ENCODE data around the gene CALR.

CALR gene

DNA sequence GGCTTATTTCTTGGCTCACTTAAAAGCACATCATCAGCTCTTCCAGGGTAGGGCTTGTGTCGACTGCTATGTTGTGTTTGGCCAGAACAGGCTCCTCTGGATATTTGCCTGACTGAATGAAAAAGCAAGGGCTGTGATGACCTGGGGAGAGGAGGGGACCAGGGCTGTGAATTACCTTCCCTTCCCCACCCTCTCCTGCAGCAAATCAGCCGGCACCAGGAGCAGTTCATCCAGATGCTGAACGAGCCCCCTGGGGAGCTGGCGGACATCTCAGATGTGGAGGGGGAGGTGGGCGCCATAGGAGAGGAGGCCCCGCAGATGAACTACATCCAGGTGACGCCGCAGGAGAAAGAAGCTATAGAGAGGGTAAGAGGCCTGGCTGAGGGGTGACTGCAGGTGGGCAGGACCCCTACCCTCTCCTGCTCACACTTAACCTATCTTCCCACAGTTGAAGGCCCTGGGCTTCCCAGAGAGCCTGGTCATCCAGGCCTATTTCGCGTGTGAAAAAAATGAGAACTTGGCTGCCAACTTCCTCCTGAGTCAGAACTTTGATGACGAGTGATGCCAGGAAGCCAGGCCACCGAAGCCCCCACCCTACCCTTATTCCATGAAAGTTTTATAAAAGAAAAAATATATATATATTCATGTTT, 14.2 kb downstream of the CALR start:
- Histone ChIP-seq H2AFZ (ENCODE audit: low read length) (no peak overlapping the region), H4K20me1 (ENCODE audit: insufficient read depth, low read length) (no peaks in the 10 kb centered on the region), H3K9ac (ENCODE audit: low read length) (no peak overlapping the region), H3K4me2 (ENCODE audit: low read length) (no peak overlapping the region), H3K27ac (ENCODE audit: low read depth, low read length, poor library complexity, severe bottlenecking) (no peak overlapping the region), H3K4me3 (ENCODE audit: low read depth, low read length, poor library complexity, severe bottlenecking) (no peak overlapping the region), H3K27me3 (ENCODE audit: insufficient read depth, low read length) (no peaks in the 10 kb centered on the region), H3K9me3 (ENCODE audit: low read length) (no peaks in the 10 kb centered on the region), H3F3A (ENCODE audit: insufficient read depth, low read length) (peaks cover 14% of the 10 kb centered on the region), H3K36me3 (ENCODE audit: insufficient read depth, low read length) (peaks cover 74% of the 10 kb centered on the region), H3K9me2 (ENCODE audit: low read depth, low read length) (no peaks in the 10 kb centered on the region), H3K4me1 (ENCODE audit: insufficient read depth, low read length, severe bottlenecking) (peaks cover 30% of the 10 kb centered on the region), H3K79me2 (ENCODE audit: insufficient read depth, low read length) (peaks cover 2% of the 10 kb centered on the region; the same call in 1 of the 2 replicates)
- TF ChIP-seq, protein P1, sequence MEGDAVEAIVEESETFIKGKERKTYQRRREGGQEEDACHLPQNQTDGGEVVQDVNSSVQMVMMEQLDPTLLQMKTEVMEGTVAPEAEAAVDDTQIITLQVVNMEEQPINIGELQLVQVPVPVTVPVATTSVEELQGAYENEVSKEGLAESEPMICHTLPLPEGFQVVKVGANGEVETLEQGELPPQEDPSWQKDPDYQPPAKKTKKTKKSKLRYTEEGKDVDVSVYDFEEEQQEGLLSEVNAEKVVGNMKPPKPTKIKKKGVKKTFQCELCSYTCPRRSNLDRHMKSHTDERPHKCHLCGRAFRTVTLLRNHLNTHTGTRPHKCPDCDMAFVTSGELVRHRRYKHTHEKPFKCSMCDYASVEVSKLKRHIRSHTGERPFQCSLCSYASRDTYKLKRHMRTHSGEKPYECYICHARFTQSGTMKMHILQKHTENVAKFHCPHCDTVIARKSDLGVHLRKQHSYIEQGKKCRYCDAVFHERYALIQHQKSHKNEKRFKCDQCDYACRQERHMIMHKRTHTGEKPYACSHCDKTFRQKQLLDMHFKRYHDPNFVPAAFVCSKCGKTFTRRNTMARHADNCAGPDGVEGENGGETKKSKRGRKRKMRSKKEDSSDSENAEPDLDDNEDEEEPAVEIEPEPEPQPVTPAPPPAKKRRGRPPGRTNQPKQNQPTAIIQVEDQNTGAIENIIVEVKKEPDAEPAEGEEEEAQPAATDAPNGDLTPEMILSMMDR (IDR thresholded peaks at IDR 0.05; ENCODE audit: low read length) = no peak
- no peak for TF ChIP-seq EZH2 (IDR thresholded peaks at IDR 0.05; ENCODE audit: borderline replicate concordance, low read length)

DNA sequence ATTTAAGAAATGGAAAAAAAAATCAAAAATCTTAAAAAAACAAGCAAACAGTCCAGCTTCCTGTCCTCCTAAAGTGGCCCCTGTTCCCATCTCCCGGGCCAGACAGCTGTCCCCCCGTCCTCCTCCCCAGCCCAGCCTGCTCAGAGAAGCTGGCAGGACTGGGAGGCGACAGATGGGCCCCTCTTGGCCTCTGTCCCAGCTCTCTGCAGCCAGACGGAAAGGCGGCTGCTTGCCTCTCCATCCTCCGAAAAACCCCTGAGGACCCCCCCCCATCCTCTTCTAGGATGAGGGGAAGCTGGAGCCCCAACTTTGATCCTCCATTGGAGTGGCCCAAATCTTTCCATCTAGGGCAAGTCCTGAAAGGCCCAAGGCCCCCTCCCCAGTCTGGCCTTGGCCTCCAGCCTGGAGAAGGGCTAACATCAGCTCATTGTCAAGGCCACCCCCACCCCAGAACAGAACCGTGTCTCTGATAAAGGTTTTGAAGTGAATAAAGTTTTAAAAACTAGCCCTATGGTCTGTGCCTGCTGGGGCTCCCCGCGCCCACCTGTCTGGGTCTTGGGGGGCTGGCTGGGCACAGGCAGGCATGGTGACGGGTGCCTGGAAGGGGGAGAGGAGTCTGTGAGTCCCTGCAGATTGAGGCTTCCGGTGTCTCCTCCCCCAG, 14.9 kb downstream of the CALR start:
- Histone ChIP-seq H3K36me3 (ENCODE audit: insufficient read depth, low read length) (peaks cover 67% of the 10 kb centered on the region), H3K79me2 (ENCODE audit: insufficient read depth, low read length) (no peaks in the 10 kb centered on the region)

DNA sequence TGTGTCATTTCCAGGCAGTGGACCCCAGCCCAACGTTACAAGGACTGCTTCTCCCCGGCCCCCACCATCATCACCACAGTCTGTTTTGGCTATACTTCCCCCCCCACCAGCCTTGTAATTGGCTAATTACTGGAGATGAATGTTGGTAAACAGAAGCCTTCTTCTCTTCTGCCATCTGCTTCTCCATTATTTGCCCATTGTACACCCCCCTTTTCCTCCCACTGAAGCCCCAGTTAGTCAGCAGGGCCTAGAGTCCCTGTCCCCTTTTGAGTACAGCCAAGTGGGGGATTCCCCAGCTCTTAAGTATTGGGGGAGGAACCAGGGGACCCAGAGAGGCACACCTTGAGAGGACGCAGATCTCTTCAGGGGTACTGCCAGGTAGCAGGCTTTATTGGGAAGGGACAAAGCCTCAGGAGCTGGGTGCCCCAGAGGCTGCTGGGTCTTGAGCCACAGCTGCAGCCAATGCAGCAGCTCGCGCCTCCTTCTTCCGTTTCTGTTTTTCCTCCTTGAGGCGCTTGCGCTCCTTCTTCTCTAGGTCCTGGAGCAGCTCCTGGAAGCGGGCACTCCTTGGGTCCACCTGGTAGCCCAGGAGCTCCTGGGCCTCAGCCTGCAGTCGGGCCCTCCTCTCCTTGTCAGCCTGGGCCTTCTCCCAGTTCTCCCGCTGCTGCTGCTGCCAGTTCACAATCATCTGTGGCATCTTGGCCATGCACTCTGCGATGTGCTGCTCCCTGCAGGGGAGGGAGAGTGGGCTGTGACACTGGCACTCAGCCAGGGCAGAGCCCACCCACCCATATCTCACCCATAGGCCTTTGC, 15.6 kb downstream of the CALR start:
- peak overlapping the region; percentile 89 for H3K27ac ChIP-seq (ENCODE audit: low read depth, low read length, poor library complexity, severe bottlenecking)
- TF ChIP-seq, protein P1 (IDR thresholded peaks at IDR 0.05; ENCODE audit: low read length) = no peak
- no peak for TF ChIP-seq EZH2 (IDR thresholded peaks at IDR 0.05; ENCODE audit: borderline replicate concordance, low read length)
- peaks cover 60% of the 10 kb centered on the region for H3K36me3 ChIP-seq (ENCODE audit: insufficient read depth, low read length)
- no peaks in the 10 kb centered on the region for H3K9me2 ChIP-seq (ENCODE audit: low read depth, low read length)
- H3K27me3 ChIP-seq (ENCODE audit: insufficient read depth, low read length) = no peaks in the 10 kb centered on the region
- H4K20me1 ChIP-seq (ENCODE audit: insufficient read depth, low read length) = no peaks in the 10 kb centered on the region
- H3F3A ChIP-seq (ENCODE audit: insufficient read depth, low read length) = peaks cover 14% of the 10 kb centered on the region
- H3K4me3 ChIP-seq (ENCODE audit: low read depth, low read length, poor library complexity, severe bottlenecking) = peak overlapping the region; percentile 9
- H3K79me2 ChIP-seq (ENCODE audit: insufficient read depth, low read length) = no peaks in the 10 kb centered on the region
- H3K4me1 ChIP-seq (ENCODE audit: insufficient read depth, low read length, severe bottlenecking) = peaks cover 28% of the 10 kb centered on the region
- H3K9ac ChIP-seq (ENCODE audit: low read length) = peak overlapping the region; percentile 29; the same call in 1 of the 2 replicates
- H3K4me2 ChIP-seq (ENCODE audit: low read length) = peak overlapping the region; percentile 75
- H2AFZ ChIP-seq (ENCODE audit: low read length) = no peak overlapping the region
- H3K9me3 ChIP-seq (ENCODE audit: low read length) = no peaks in the 10 kb centered on the region

More for the DNA sequence above, 14.9 kb downstream of the CALR start:
- peaks cover 28% of the 10 kb centered on the region for H3K4me1 ChIP-seq (ENCODE audit: insufficient read depth, low read length, severe bottlenecking)
- H3K9ac ChIP-seq (ENCODE audit: low read length) = no peak overlapping the region
- H3K27ac ChIP-seq (ENCODE audit: low read depth, low read length, poor library complexity, severe bottlenecking) = peak overlapping the region; percentile 89
- H3K9me3 ChIP-seq (ENCODE audit: low read length) = no peaks in the 10 kb centered on the region
- H3K4me2 ChIP-seq (ENCODE audit: low read length) = no peak overlapping the region
- no peaks in the 10 kb centered on the region for H3K27me3 ChIP-seq (ENCODE audit: insufficient read depth, low read length)
- no peaks in the 10 kb centered on the region for H4K20me1 ChIP-seq (ENCODE audit: insufficient read depth, low read length)
- no peak overlapping the region for H3K4me3 ChIP-seq (ENCODE audit: low read depth, low read length, poor library complexity, severe bottlenecking)
- H2AFZ ChIP-seq (ENCODE audit: low read length) = no peak overlapping the region
- H3F3A ChIP-seq (ENCODE audit: insufficient read depth, low read length) = peaks cover 14% of the 10 kb centered on the region
- TF ChIP-seq, protein P1 (IDR thresholded peaks at IDR 0.05; ENCODE audit: low read length) = no peak
- TF ChIP-seq EZH2 (IDR thresholded peaks at IDR 0.05; ENCODE audit: borderline replicate concordance, low read length) = no peak
- no peaks in the 10 kb centered on the region for H3K9me2 ChIP-seq (ENCODE audit: low read depth, low read length)
